K562 treated with DMSO at 1 percent for 24 hours (cell line): Measurements from ENCODE around the gene TMC7. TPM values are rescaled to one million over a fixed set of nuclear protein-coding genes. Genes with fewer than 3 reads are reported as not detected.

Experiments
- total RNA-seq: library from RNA; unstranded; fragments of 300-600 nt; gene quantifications from 2 replicates; pipeline ENCODE4 v1.2.3, GENCODE V29; 2022; ENCODE audit warnings: low read depth; ENCODE audit not compliant: insufficient read depth

TMC7 gene
- 1.5 and 1.8 TPM in 2 replicates for total RNA-seq

GRCh38 chr16:18983565-18984434 lies at the start of gene TMC7:
TMC7 (plus strand) TSS chr16:18983934; CDS start chr16:18984064, 130 bp downstream.

GRCh38 chr16:19067349-19068236 lies 83.9 kb downstream of the TMC7 start, which contains the start of gene COQ7:
COQ7 (plus strand) TSS chr16:19067614; CDS start chr16:19067665, 51 bp downstream.

Other genes with a start within 250 kb of the TMC7 start
- gene RPS15A, start 193.6 kb upstream of the TMC7 start, total RNA-seq: 4,569 and 4,875 TPM in 2 replicates
- gene ARL6IP1, start 182.4 kb upstream of the TMC7 start, total RNA-seq: 123 and 155 TPM in 2 replicates
- gene SMG1, start 57.5 kb upstream of the TMC7 start, total RNA-seq: 12.0 and 14.0 TPM in 2 replicates
- 13.4 and 15.0 TPM in 2 replicates for gene COQ7, start 83.7 kb downstream of the TMC7 start, total RNA-seq
- gene ITPRIPL2, start 130.0 kb downstream of the TMC7 start, total RNA-seq: 7.3 and 9.5 TPM in 2 replicates
- not detected in 2 replicates for gene SYT17, start 184.3 kb downstream of the TMC7 start, total RNA-seq